ENCODE results near the gene TPRG1.

The TPRG1 gene

DNA sequence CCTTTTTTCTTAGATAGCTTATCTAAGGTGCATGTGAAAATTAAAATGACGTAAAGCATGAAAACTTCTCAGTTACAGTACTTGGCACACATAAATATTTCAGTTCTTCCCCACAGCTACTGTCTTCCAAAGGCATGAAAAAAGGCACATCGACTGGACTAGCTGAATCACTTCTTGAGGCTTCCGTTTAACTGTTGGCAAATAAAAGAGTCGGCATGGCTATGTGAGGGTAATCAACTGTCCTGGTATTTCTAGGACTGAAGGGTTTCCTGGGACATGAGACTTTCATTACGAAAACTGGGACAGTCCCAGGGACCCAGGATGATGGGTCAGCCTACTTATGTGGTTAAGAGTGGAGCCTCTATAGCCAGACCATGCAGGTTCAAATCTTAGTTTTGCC lies 168.2 kb downstream of the TPRG1 start:
- Histone ChIP-seq H3K4me3 (replicated peaks; ENCODE audit: insufficient read depth, low read length) (no peak overlapping the region), H3K27ac (replicated peaks) (no peak overlapping the region), H3K27me3 (ENCODE audit: insufficient read depth, poor library complexity, severe bottlenecking) (no peaks in the 10 kb centered on the region)
- TF ChIP-seq GABPA (IDR thresholded peaks at IDR 0.05; ENCODE audit: low read depth): no peak
- TF ChIP-seq, protein P1, sequence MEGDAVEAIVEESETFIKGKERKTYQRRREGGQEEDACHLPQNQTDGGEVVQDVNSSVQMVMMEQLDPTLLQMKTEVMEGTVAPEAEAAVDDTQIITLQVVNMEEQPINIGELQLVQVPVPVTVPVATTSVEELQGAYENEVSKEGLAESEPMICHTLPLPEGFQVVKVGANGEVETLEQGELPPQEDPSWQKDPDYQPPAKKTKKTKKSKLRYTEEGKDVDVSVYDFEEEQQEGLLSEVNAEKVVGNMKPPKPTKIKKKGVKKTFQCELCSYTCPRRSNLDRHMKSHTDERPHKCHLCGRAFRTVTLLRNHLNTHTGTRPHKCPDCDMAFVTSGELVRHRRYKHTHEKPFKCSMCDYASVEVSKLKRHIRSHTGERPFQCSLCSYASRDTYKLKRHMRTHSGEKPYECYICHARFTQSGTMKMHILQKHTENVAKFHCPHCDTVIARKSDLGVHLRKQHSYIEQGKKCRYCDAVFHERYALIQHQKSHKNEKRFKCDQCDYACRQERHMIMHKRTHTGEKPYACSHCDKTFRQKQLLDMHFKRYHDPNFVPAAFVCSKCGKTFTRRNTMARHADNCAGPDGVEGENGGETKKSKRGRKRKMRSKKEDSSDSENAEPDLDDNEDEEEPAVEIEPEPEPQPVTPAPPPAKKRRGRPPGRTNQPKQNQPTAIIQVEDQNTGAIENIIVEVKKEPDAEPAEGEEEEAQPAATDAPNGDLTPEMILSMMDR (IDR thresholded peaks at IDR 0.05; ENCODE audit: insufficient read depth, low read length): no peak
- TF ChIP-seq, protein P2, sequence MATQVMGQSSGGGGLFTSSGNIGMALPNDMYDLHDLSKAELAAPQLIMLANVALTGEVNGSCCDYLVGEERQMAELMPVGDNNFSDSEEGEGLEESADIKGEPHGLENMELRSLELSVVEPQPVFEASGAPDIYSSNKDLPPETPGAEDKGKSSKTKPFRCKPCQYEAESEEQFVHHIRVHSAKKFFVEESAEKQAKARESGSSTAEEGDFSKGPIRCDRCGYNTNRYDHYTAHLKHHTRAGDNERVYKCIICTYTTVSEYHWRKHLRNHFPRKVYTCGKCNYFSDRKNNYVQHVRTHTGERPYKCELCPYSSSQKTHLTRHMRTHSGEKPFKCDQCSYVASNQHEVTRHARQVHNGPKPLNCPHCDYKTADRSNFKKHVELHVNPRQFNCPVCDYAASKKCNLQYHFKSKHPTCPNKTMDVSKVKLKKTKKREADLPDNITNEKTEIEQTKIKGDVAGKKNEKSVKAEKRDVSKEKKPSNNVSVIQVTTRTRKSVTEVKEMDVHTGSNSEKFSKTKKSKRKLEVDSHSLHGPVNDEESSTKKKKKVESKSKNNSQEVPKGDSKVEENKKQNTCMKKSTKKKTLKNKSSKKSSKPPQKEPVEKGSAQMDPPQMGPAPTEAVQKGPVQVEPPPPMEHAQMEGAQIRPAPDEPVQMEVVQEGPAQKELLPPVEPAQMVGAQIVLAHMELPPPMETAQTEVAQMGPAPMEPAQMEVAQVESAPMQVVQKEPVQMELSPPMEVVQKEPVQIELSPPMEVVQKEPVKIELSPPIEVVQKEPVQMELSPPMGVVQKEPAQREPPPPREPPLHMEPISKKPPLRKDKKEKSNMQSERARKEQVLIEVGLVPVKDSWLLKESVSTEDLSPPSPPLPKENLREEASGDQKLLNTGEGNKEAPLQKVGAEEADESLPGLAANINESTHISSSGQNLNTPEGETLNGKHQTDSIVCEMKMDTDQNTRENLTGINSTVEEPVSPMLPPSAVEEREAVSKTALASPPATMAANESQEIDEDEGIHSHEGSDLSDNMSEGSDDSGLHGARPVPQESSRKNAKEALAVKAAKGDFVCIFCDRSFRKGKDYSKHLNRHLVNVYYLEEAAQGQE (IDR thresholded peaks at IDR 0.05; ENCODE audit: insufficient replicate concordance, low read depth): no peak
- no peak for TF ChIP-seq SPI1 (IDR thresholded peaks at IDR 0.05; ENCODE audit: borderline replicate concordance, low read depth)
- no peak for TF ChIP-seq POLR2AphosphoS5 (IDR thresholded peaks at IDR 0.05; ENCODE audit: low read depth)
- DNase-seq (ENCODE audit: low read depth in 1 of 2, low spot score in 1 of 2): no peak

DNA sequence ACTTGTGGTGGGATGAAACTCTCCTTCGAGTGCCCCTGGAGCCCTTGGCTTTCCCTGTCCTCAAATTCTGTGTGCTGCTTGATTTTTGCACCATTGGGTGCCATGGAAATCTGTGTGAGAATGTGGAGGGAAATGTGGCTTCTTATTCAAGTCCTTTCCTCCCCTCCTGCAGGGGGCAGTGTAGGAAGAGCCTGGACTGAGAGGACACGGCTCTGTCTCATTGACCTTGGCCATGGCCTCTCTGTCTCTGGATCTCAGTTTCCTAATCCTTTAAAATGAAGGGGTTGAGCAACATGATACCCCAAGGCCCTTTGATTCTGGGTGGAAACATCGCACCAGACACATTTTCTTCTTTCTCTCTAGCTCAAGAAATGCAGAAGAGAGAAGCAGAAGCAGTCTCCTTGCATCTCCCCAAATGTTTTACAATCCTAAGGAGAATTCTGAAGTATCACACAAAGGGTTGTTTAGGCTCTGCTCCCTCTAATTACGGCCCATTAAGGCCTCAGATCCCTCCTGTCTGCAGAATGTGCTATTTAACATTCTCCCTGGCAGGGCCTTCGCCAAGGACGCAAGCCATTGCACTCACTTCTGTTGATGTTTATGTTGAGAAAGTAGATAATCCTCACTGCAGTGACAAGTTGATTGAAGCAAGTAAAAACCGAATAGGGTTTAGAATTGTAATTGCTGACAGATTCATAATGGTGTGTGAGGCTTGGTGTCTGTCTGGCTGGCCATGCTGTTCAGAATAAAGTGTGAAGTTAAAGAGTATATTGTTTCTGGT lies 169.1 kb downstream of the TPRG1 start:
- TF ChIP-seq GABPA (IDR thresholded peaks at IDR 0.05; ENCODE audit: low read depth): no peak
- TF ChIP-seq, protein P2 (IDR thresholded peaks at IDR 0.05; ENCODE audit: insufficient replicate concordance, low read depth): no peak
- TF ChIP-seq, protein P1 (IDR thresholded peaks at IDR 0.05; ENCODE audit: insufficient read depth, low read length): no peak
- TF ChIP-seq SPI1 (IDR thresholded peaks at IDR 0.05; ENCODE audit: borderline replicate concordance, low read depth): no peak
- TF ChIP-seq POLR2AphosphoS5 (IDR thresholded peaks at IDR 0.05; ENCODE audit: low read depth): no peak
- H3K27me3 ChIP-seq (ENCODE audit: insufficient read depth, poor library complexity, severe bottlenecking): no peaks in the 10 kb centered on the region
- peak in 1 of 2 experiments; percentile 18 for DNase-seq (ENCODE audit: low read depth in 1 of 2, low spot score in 1 of 2)
- H3K27ac ChIP-seq (replicated peaks): no peak overlapping the region
- no peak overlapping the region for H3K4me3 ChIP-seq (replicated peaks; ENCODE audit: insufficient read depth, low read length)

DNA sequence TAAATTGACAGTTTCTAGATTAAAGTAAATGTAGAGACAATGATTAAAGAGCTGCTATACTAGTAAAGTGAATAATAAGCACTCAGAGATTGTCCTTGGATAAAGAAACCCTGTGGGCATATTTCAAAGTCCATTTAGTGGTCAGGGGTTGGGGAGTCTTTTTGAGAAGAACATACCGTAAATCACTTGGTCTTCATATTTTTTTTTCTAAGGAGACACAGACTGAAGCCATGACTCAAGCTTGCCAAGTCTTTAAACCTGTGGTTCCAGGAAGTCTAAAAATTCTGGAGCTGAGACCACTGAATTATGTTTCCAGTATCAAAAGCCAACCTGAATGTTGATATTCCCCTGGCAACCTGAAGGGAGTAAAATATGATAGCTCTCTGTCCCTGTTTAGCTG lies 171.0 kb downstream of the TPRG1 start:
- Histone ChIP-seq H3K27ac (replicated peaks) (no peak overlapping the region), H3K4me3 (replicated peaks; ENCODE audit: insufficient read depth, low read length) (no peak overlapping the region), H3K27me3 (ENCODE audit: insufficient read depth, poor library complexity, severe bottlenecking) (no peaks in the 10 kb centered on the region)
- TF ChIP-seq POLR2AphosphoS5 (IDR thresholded peaks at IDR 0.05; ENCODE audit: low read depth) (no peak), SPI1 (IDR thresholded peaks at IDR 0.05; ENCODE audit: borderline replicate concordance, low read depth) (no peak)
- TF ChIP-seq, protein P1 (IDR thresholded peaks at IDR 0.05; ENCODE audit: insufficient read depth, low read length): no peak
- no peak for DNase-seq (ENCODE audit: low read depth in 1 of 2, low spot score in 1 of 2)
